Measurements from ENCODE around the gene MAU2.

DNA sequence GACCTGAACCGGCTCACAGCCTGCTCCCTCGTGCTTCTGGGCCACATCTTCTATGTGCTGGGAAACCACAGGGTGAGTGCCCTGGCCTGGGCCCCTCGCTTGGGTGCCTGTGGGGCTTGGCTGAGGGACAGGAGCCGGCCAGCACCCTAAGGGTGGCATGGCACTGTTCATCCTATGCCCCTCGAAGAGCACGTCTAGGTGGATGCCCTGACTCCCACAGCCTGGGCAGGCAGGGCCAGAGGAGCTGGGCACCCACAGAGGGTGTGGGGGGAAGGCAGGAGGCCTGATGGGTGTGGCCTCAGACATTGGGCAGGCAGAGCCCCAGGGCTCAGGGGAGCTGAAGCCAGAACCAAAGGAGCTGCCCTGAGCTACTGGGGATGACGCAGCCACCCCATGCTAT is 28.7 kb downstream of the MAU2 start:
- no peak for TF ChIP-seq ZNF766 (CRISPR knock-in tag; IDR thresholded peaks at IDR 0.05; ENCODE audit: borderline replicate concordance)
- TF ChIP-seq, protein P1, sequence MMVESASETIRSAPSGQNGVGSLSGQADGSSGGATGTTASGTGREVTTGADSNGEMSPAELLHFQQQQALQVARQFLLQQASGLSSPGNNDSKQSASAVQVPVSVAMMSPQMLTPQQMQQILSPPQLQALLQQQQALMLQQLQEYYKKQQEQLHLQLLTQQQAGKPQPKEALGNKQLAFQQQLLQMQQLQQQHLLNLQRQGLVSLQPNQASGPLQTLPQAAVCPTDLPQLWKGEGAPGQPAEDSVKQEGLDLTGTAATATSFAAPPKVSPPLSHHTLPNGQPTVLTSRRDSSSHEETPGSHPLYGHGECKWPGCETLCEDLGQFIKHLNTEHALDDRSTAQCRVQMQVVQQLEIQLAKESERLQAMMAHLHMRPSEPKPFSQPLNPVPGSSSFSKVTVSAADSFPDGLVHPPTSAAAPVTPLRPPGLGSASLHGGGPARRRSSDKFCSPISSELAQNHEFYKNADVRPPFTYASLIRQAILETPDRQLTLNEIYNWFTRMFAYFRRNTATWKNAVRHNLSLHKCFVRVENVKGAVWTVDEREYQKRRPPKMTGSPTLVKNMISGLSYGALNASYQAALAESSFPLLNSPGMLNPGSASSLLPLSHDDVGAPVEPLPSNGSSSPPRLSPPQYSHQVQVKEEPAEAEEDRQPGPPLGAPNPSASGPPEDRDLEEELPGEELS (CRISPR knock-in tag; IDR thresholded peaks at IDR 0.05): no peak
- TF ChIP-seq, protein P2, sequence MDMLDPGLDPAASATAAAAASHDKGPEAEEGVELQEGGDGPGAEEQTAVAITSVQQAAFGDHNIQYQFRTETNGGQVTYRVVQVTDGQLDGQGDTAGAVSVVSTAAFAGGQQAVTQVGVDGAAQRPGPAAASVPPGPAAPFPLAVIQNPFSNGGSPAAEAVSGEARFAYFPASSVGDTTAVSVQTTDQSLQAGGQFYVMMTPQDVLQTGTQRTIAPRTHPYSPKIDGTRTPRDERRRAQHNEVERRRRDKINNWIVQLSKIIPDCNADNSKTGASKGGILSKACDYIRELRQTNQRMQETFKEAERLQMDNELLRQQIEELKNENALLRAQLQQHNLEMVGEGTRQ (IDR thresholded peaks at IDR 0.05; ENCODE audit: low read depth, low read length): no peak
- TF ChIP-seq, protein P2 (CRISPR knock-in tag; IDR thresholded peaks at IDR 0.05; ENCODE audit: borderline replicate concordance): no peak
- TF ChIP-seq ZBTB8A (CRISPR knock-in tag; IDR thresholded peaks at IDR 0.05; ENCODE audit: borderline replicate concordance, low read depth): no peak
- no peak for TF ChIP-seq SRY (CRISPR knock-in tag; IDR thresholded peaks at IDR 0.05)
- no peak for TF ChIP-seq SMC3 (IDR thresholded peaks at IDR 0.05; ENCODE audit: low read length)
- TF ChIP-seq PAWR (CRISPR knock-in tag; IDR thresholded peaks at IDR 0.05; ENCODE audit: borderline replicate concordance): no peak

Measured in HepG2 (cell line).